Stomach (tissue), 4 donors: Measurements from ENCODE around the gene GRAP.

Experiments used
- EP300 ChIP-seq: sonication (generic); formaldehyde crosslinking; IDR thresholded peaks from one replicate; pipeline ENCODE4 v1.6.1; 2017; ENCODE audit warnings: antibody characterized with exemption
- POLR2A ChIP-seq, 4 donors: fragments of 450-650 bp; IDR thresholded peaks; one replicate each; pipeline ENCODE4 v1.6.1; 2016; ENCODE audit warnings: antibody characterized with exemption in 4 of 4, control low read depth in 2 of 4, mild to moderate bottlenecking in 1 of 4, moderate library complexity in 1 of 4
- POLR2AphosphoS5 ChIP-seq, 3 donors: sonication (generic); formaldehyde crosslinking; IDR thresholded peaks; one replicate each; pipeline ENCODE4 v1.6.1; 2016; ENCODE audit warnings: antibody characterized with exemption in 3 of 3
- TF ChIP-seq, protein P1 (sequence below), 7 experiments: fragments of 450-650 bp in 4 of 7; fragments of 200-600 bp in 3 of 7; sonication (generic) in 3 of 7; IDR thresholded peaks; one replicate each; pipeline ENCODE4 v1.5.1; 2016 to 2019; ENCODE audit warnings: antibody characterized with exemption in 7 of 7, control low read depth in 2 of 7, mild to moderate bottlenecking in 1 of 7

GRCh38 chr17:19016297-19016696 is 30.5 kb downstream of the GRAP start:
- TF ChIP-seq, protein P1, sequence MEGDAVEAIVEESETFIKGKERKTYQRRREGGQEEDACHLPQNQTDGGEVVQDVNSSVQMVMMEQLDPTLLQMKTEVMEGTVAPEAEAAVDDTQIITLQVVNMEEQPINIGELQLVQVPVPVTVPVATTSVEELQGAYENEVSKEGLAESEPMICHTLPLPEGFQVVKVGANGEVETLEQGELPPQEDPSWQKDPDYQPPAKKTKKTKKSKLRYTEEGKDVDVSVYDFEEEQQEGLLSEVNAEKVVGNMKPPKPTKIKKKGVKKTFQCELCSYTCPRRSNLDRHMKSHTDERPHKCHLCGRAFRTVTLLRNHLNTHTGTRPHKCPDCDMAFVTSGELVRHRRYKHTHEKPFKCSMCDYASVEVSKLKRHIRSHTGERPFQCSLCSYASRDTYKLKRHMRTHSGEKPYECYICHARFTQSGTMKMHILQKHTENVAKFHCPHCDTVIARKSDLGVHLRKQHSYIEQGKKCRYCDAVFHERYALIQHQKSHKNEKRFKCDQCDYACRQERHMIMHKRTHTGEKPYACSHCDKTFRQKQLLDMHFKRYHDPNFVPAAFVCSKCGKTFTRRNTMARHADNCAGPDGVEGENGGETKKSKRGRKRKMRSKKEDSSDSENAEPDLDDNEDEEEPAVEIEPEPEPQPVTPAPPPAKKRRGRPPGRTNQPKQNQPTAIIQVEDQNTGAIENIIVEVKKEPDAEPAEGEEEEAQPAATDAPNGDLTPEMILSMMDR (IDR thresholded peaks at IDR 0.05) = no peak
- TF ChIP-seq EP300 = no peak
- no peak for TF ChIP-seq POLR2AphosphoS5 (IDR thresholded peaks at IDR 0.05)
- TF ChIP-seq POLR2A (IDR thresholded peaks at IDR 0.05) = no peak
